ENCODE results near the gene SLC25A26. TPM values are rescaled to one million over a fixed set of nuclear protein-coding genes. Genes with fewer than 3 reads are reported as not detected.

SLC25A26 gene
- polyA plus RNA-seq, 4 donors, result 21.9 to 27.0 (median 23.5) TPM

DNA sequence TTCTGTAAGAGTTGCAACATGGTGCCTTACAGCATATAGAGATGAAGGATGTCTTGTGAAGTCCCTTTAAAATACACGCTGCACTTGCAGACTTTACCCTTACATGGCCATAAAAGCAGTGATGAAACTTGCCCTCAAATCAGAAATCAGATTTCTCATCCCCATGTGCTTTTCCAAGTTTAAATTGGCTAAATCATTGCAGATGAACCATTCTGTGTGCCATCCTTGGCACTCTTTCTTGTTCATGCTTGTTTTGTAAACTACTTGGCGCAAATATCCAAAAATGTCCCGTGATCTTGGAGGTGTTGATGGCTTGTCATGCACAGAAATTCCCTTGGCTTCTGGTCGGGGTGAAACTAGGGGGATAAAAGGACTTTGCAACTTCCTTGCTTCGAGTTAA is 144.3 kb downstream of the SLC25A26 start:
- DNase-seq (ENCODE audit: low read depth in 4 of 4, low spot score in 2 of 4), result no peak

DNA sequence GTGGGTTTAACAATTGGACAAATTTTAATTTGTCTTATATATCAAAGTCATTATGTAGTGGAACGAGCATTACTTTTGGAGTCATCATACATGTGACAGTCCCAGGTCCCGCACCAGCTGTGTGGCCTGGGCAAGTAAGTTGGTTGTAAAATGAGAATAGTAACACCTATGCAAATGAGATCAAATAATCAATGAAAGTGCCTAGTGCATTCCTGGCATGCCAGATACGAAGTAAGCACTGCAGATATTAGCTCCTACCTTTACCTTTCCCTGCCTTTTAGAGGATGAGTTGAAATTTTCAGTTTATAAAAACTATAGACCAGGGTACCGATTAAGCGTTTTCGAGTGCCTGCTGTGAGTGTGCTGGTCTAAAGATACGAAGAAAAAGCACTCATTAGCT is 145.9 kb downstream of the SLC25A26 start:
- no peak for DNase-seq (ENCODE audit: low read depth in 4 of 4, low spot score in 2 of 4)

GRCh38 chr3:66367979-66368378 is 147.2 kb downstream of the SLC25A26 start:
- no peak for DNase-seq (ENCODE audit: low read depth in 4 of 4, low spot score in 2 of 4)

GRCh38 chr3:66370179-66370578 is 149.4 kb downstream of the SLC25A26 start:
- DNase-seq (ENCODE audit: low read depth in 4 of 4, low spot score in 2 of 4), result no peak

DNA sequence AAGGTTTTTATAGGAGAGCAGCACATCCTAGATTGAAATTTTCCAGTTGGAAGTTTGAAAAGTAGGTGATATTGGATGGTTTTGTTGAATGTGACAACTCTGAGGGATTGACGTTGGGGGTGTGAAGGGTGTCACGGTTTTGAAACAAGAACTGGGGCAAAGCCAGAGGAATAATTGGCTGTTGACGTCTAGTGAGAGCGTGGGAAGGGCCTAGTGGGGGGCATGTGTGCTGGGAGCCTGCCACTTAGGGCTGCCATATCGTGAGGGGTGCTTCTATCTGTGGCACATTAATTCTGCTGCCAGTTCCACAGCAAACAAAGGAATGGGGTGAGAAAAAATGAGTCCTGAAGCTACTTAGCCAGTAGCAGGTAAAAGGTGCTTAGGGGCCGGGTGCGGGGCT is 150.6 kb downstream of the SLC25A26 start:
- no peak for DNase-seq (ENCODE audit: low read depth in 4 of 4, low spot score in 2 of 4)

GRCh38 chr3:66372681-66373350 is 152.0 kb downstream of the SLC25A26 start:
- DNase-seq (ENCODE audit: low read depth in 4 of 4, low spot score in 2 of 4), result no peak

DNA sequence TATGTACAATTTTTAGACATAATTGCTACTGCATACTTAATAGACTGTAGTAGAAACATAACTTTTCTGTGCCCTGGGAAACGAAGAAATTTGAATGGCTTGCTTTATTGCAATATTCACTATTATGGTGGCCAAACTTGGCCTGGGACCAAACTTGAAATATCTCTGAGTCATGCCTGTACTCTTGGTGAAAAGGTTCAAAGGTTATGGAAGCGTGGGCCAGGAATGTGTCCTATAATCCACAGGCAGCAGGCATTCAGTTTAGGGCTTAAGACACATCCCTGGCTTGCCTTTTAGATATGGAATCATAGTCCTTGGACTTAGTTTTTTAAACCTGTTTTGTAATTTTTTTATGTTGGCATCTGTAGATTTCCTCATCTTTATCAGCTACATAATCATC is 155.8 kb downstream of the SLC25A26 start:
- DNase-seq (ENCODE audit: low read depth in 4 of 4, low spot score in 2 of 4), result no peak

GRCh38 chr3:66377800-66378199 is 157.0 kb downstream of the SLC25A26 start:
- DNase-seq (ENCODE audit: low read depth in 4 of 4, low spot score in 2 of 4), result no peak

GRCh38 chr3:66378256-66378655 is 157.5 kb downstream of the SLC25A26 start:
- DNase-seq (ENCODE audit: low read depth in 4 of 4, low spot score in 2 of 4), result no peak

GRCh38 chr3:66379565-66379964 is 158.8 kb downstream of the SLC25A26 start:
- no peak for DNase-seq (ENCODE audit: low read depth in 4 of 4, low spot score in 2 of 4)

- DNase-seq (ENCODE audit: low read depth in 4 of 4, low spot score in 2 of 4), result no peak
These were observed 159.6 kb downstream of the SLC25A26 start for GRCh38 chr3:66380200-66380932.

GRCh38 chr3:66381626-66382025 is 160.8 kb downstream of the SLC25A26 start:
- no peak for DNase-seq (ENCODE audit: low read depth in 4 of 4, low spot score in 2 of 4)

- no peak for DNase-seq (ENCODE audit: low read depth in 4 of 4, low spot score in 2 of 4)
These were observed 161.3 kb downstream of the SLC25A26 start for GRCh38 chr3:66382142-66382541.

DNA sequence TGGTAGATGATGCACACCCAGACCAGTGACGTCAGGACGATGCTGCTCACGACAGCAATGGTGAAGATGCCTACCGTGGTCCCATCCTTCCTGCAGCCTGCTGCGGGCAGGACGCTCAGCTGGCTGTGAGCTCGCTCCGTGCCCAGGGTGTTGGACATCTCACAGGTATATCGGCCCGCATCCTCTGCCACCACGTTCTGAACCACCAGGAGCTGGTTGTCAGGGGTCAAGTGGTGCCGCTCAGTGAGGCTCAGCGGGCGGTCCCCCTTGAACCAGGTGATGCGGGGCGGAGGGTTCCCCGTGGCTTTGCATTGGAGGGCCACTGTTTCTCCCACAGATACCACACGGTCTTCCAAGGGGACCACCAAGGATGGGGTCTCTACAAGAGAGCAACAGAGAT is 162.2 kb downstream of the SLC25A26 start:
- DNase-seq (ENCODE audit: low read depth in 4 of 4, low spot score in 2 of 4), result no peak

DNA sequence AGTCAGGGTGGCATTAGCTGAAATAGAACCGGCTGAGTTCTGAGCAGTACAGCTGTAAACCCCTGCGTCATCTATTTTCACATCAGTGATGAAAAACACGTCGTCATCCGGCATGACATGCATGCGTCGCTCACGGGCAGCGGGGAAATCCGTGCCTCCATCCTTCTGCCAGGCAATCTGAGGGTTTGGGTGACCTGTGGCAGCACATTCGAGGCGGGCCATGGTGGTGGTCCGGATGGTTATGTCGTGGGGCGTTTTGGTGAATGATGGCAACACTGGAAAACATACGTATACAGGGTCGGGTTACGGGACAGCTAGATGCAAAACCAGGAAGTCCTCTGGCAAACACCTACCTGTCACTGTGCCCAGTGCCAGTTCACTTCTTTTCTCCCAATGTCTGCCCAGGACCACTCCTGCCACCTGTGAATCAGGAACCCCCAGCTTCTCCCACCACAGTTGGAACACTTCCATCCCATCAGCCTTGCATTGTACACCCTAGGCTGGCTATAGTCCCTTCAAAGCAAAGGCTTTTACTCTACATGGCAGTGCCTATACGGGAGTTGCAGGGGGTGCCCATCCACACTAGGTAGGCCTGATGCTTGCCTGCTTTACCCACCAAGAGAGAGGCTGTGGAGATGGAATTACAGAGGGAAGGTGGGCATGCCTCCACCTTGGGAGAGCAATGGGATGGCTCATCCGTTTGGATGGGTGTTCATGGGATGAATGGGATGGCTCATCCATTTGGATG is 163.4 kb downstream of the SLC25A26 start:
- DNase-seq (ENCODE audit: low read depth in 4 of 4, low spot score in 2 of 4), result no peak

- no peak for DNase-seq (ENCODE audit: low read depth in 4 of 4, low spot score in 2 of 4)
These were observed 164.3 kb downstream of the SLC25A26 start for GRCh38 chr3:66385066-66385465.

- no peak for DNase-seq (ENCODE audit: low read depth in 4 of 4, low spot score in 2 of 4)
These were observed 165.5 kb downstream of the SLC25A26 start for GRCh38 chr3:66386011-66386924.

DNA sequence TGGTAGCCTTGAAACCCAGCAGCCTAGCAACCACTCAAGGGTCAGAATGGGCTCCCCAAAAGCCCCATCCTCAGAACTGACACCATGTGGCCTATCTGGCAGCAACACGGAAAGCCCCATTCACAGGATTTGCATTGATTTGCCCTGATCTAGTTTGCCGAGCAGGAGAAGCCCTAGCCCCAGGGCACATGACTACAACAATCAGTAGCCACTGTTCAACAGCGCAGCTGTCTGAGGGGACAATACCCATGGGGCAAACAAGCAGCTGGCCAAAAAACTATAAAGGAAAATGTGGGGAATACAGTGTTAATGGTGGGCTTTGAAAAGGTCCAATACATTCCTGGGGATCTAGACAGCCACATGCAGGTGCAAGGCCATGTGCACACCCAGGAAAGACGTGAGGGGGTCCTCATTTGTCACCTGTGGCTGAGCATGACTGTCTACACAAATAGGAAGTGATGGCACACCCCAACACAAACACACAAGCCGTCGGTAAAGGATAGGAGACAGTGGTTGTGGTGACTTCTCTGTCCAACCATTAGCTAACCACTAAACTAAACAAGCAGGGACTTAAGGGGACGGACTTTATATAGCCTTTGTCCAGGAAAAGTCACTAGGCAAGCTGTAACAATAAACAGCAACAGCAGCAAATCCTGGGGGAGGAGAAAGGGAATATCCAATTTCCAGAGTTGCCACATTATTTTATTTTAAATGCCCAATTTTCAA is 166.3 kb downstream of the SLC25A26 start:
- DNase-seq (ENCODE audit: low read depth in 4 of 4, low spot score in 2 of 4), result no peak

- DNase-seq (ENCODE audit: low read depth in 4 of 4, low spot score in 2 of 4), result no peak
These were observed 169.2 kb downstream of the SLC25A26 start for GRCh38 chr3:66390013-66390412.

GRCh38 chr3:66392512-66392911 is 171.7 kb downstream of the SLC25A26 start:
- no peak for DNase-seq (ENCODE audit: low read depth in 4 of 4, low spot score in 2 of 4)

Measured in left renal cortex interstitium (tissue), 4 donors.